ENCODE data around the gene SMOC2. TPM values are rescaled to one million over a fixed set of nuclear protein-coding genes. Genes with fewer than 3 reads are reported as not detected.
A peak's percentile ranks its signal among the peaks of the same experiment; 100 is the strongest.
"Not testable (repeated sequence)": the region's sequence is repeated elsewhere in the genome, so short reads cannot be mapped to it uniquely, and the experiment has no call there.

The SMOC2 gene
- total RNA-seq, 2 experiments from 2014 or later = not detected

DNA sequence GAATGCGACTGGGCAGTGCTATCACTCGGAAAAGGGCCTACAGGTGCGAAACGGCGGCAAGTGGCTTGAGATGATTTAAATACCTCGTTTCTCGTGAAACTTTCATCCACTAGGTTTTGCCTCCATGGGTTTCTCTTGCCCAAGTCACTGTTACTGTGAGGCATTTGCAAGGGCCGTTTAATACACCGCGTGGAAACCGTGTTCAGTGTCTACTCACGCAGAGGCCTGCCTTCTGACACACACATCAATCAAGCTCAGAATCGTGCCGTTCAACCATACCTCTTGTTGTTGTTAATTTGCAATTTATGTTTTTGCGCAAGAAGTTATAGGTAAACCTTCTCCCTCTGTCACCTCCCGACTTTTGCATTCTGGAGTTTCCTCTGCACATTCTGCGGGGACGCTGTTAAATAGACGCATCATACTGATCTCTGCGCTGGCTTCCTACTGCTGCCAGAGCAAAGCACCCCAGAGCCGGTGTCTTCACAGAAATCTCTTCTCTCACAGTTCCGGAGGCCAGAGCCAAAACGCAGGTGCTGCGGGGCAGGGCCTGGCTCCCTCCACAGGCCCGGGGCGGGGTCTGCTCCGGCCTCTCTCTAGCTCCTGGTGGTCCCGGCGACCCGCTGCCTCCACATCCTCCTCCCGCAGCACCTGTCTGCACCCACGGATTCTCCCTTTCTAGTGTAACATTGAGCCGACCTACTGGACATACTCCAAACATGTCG, 251.4 kb downstream of the SMOC2 start:
- Mint-ChIP-seq H3K27ac (no peak overlapping the region), H3K4me1 (no peaks in the 10 kb centered on the region), H3K27me3 (no peaks in the 10 kb centered on the region), H3K4me3 (no peak overlapping the region), H3K36me3 (no peaks in the 10 kb centered on the region), H3K9me3 (ENCODE audit: low read depth) (peaks cover 3% of the 10 kb centered on the region)
- peak; percentile 14 for DNase-seq
- ATAC-seq = no peak
- CTCF ChIA-PET = no interaction called here

GRCh38 chr6:168692915-168693257, 251.9 kb downstream of the SMOC2 start:
- H3K4me1 Mint-ChIP-seq; H3K27me3 Mint-ChIP-seq; H3K4me3 Mint-ChIP-seq; H3K9me3 Mint-ChIP-seq (ENCODE audit: low read depth); H3K27ac Mint-ChIP-seq; ATAC-seq; CTCF ChIA-PET; H3K36me3 Mint-ChIP-seq; DNase-seq: not testable (repeated sequence)

- H3K4me1 Mint-ChIP-seq; ATAC-seq; H3K9me3 Mint-ChIP-seq (ENCODE audit: low read depth); H3K4me3 Mint-ChIP-seq; H3K27me3 Mint-ChIP-seq; CTCF ChIA-PET; H3K36me3 Mint-ChIP-seq; DNase-seq; H3K27ac Mint-ChIP-seq: not testable (repeated sequence)
Observed at GRCh38 chr6:168694797-168695196, 253.8 kb downstream of the SMOC2 start.

GRCh38 chr6:168695701-168696100, 254.7 kb downstream of the SMOC2 start:
- Mint-ChIP-seq H3K27me3 (no peaks in the 10 kb centered on the region), H3K4me1 (no peaks in the 10 kb centered on the region), H3K9me3 (ENCODE audit: low read depth) (peaks cover 3% of the 10 kb centered on the region), H3K4me3 (no peak overlapping the region), H3K36me3 (no peaks in the 10 kb centered on the region), H3K27ac (no peak overlapping the region)
- no peak for ATAC-seq
- CTCF ChIA-PET = no interaction called here
- no peak for DNase-seq

DNA sequence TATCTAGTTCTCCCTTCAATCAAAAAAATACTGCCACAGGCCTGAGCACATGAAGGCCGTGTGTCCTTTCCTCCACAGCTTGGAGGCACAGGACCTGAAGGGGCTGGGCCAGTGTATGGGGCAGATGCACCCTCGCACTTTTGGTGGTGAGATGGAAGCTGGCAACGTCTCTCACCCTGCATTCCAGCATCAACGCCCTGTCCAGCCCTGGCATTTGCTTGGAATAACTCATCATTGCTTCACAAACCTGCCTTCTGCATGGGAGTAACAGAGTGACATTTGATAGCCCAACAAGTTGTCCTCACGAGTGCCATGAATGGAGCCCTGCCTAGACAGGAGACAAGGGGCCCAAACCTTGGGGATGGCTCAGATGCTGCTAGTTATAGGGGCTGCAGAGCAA, 257.9 kb downstream of the SMOC2 start:
- Mint-ChIP-seq H3K4me3 (no peak overlapping the region), H3K36me3 (no peaks in the 10 kb centered on the region), H3K27ac (no peak overlapping the region), H3K4me1 (no peaks in the 10 kb centered on the region), H3K9me3 (ENCODE audit: low read depth) (peaks cover 3% of the 10 kb centered on the region), H3K27me3 (no peaks in the 10 kb centered on the region)
- ATAC-seq = no peak
- peak; percentile 33 for DNase-seq
- CTCF ChIA-PET = no interaction called here

DNA sequence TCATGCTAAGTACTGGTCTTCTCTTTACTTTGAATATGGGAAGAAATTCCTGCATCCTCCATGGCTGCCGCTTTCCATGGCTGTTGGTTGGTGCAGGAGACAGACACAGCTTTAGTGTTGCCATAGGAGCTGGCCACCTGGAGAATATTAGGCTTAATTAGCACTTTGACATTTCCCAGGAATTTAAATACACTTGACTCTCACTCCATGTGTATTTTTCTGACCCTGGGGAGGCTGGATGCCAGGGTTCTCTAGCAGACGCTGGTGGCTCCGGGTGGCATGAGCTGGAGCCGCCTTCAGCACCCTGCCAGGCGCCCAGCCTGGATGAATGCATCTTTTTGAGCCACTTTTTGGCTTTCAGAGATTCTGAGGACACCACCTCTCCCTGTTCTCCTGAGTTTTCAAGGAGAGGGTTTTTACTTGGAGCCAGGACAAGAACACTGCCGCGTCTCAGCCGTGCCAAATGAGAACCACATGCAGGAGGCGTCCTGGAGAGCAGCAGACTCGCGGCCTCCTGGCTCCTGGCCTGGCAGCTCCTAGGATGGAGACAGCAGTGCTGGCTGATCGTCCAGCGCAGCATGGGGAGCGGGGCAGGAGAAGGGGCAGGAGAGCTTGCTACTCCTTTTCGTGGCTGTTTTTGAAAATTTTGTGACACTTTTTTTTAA, 258.8 kb downstream of the SMOC2 start:
- Mint-ChIP-seq H3K4me1 (no peaks in the 10 kb centered on the region), H3K9me3 (ENCODE audit: low read depth) (peaks cover 5% of the 10 kb centered on the region), H3K27ac (no peak overlapping the region), H3K4me3 (no peak overlapping the region), H3K27me3 (no peaks in the 10 kb centered on the region), H3K36me3 (no peaks in the 10 kb centered on the region)
- ATAC-seq (no peak), DNase-seq (peak; percentile 25)
- CTCF ChIA-PET = no interaction called here

- Mint-ChIP-seq H3K27ac (no peak overlapping the region), H3K9me3 (ENCODE audit: low read depth) (peaks cover 5% of the 10 kb centered on the region), H3K27me3 (no peaks in the 10 kb centered on the region), H3K4me1 (no peaks in the 10 kb centered on the region), H3K4me3 (no peak overlapping the region), H3K36me3 (no peaks in the 10 kb centered on the region)
- CTCF ChIA-PET = no interaction called here
- DNase-seq = no peak
- no peak for ATAC-seq
Observed at GRCh38 chr6:168700880-168701279, 259.9 kb downstream of the SMOC2 start.

- peaks cover 2% of the 10 kb centered on the region for H3K9me3 Mint-ChIP-seq (ENCODE audit: low read depth)
- CTCF ChIA-PET = no interaction called here
- H3K27me3 Mint-ChIP-seq = no peaks in the 10 kb centered on the region
- H3K27ac Mint-ChIP-seq = no peak overlapping the region
- DNase-seq (no peak), ATAC-seq (no peak)
- no peaks in the 10 kb centered on the region for H3K36me3 Mint-ChIP-seq
- no peaks in the 10 kb centered on the region for H3K4me1 Mint-ChIP-seq
- H3K4me3 Mint-ChIP-seq = no peak overlapping the region
Observed at GRCh38 chr6:168703990-168704389, 263.0 kb downstream of the SMOC2 start.

- no peak for DNase-seq
- Mint-ChIP-seq H3K27ac (no peak overlapping the region), H3K9me3 (ENCODE audit: low read depth) (peaks cover 2% of the 10 kb centered on the region), H3K27me3 (no peaks in the 10 kb centered on the region), H3K4me1 (no peaks in the 10 kb centered on the region), H3K36me3 (no peaks in the 10 kb centered on the region), H3K4me3 (no peak overlapping the region)
- CTCF ChIA-PET = no interaction called here
- ATAC-seq = no peak
Observed at GRCh38 chr6:168704678-168705077, 263.7 kb downstream of the SMOC2 start.

DNA sequence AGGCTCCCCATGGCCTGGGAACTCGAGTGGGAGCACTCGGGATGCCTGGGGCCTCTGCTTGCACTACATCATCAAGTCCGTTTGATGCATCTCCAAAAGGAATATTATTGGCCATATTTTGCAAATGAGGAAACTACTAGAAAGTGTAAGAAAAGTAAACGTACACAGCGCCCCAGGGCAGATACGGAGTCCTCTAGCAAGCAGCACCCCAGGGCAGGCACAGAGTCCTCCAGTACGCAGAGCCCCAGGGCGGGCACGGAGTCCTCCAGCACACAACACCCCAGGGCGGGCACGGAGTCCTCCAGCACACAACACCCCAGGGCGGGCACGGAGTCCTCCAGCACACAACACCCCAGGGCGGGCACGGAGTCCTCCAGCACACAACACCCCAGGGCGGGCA, 264.3 kb downstream of the SMOC2 start:
- H3K36me3 Mint-ChIP-seq; H3K9me3 Mint-ChIP-seq (ENCODE audit: low read depth); H3K4me3 Mint-ChIP-seq; H3K27me3 Mint-ChIP-seq; DNase-seq; ATAC-seq; H3K27ac Mint-ChIP-seq; H3K4me1 Mint-ChIP-seq; CTCF ChIA-PET: not testable (repeated sequence)

DNA sequence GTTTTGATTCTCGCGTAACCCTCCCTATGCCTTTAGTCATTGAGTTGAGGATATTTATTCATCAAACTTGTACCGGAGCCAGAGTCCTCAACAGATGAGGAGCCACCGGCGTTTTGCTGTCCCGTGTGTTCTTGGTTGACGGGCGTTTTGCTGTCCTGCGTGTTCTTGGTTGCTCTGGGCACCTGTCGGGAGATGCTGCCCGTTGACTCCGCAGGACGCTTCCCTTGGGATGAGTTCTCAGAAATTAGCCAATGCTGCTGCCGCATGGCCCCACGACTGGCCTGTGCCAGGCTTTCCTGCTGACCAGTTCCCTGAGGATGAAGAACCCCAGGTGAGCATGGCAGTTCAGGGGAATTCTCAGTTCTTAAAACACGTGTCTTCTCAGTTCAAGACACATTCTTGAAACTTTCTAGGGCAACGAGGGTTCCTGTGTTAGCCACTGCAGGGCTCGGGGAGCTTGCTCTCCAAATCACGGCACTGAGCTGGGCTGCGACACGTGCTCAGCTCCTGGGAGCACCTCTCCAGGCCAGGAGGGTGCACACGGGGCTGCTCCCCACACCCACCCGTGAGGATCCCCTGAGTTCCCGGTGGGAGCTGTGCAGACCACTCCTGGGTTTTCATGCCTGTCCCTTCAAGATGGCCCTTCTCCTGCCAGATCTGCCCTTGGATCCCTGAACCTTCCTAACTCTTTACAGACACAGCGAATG, 265.6 kb downstream of the SMOC2 start:
- no peak overlapping the region for H3K27ac Mint-ChIP-seq
- H3K36me3 Mint-ChIP-seq = no peaks in the 10 kb centered on the region
- peaks cover 2% of the 10 kb centered on the region for H3K9me3 Mint-ChIP-seq (ENCODE audit: low read depth)
- H3K4me3 Mint-ChIP-seq = no peak overlapping the region
- CTCF ChIA-PET = no interaction called here
- DNase-seq (no peak), ATAC-seq (no peak)
- no peaks in the 10 kb centered on the region for H3K27me3 Mint-ChIP-seq
- no peaks in the 10 kb centered on the region for H3K4me1 Mint-ChIP-seq

DNA sequence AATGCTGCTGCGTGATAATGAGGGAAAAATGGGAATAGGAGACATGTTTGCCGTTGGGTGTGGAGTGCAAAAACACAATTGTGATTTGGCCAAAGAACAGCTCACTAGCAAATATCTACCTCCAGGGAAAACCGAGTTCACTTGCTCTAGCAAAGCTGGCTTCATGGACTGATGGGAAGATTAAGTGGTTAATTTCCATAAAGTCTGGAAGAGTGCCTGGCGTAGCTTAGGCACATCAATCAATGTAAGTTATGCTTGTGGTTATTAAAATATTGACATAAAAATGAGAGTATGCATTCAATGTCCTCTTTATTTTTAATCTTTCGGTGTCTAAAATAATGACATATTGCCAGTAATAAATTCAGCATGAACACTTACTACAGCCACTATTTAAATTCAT, 267.5 kb downstream of the SMOC2 start:
- CTCF ChIA-PET = no interaction called here
- no peaks in the 10 kb centered on the region for H3K4me1 Mint-ChIP-seq
- ATAC-seq = no peak
- H3K4me3 Mint-ChIP-seq = no peak overlapping the region
- no peaks in the 10 kb centered on the region for H3K27me3 Mint-ChIP-seq
- peaks cover 2% of the 10 kb centered on the region for H3K9me3 Mint-ChIP-seq (ENCODE audit: low read depth)
- H3K27ac Mint-ChIP-seq = no peak overlapping the region
- H3K36me3 Mint-ChIP-seq = no peaks in the 10 kb centered on the region
- DNase-seq = no peak

DNA sequence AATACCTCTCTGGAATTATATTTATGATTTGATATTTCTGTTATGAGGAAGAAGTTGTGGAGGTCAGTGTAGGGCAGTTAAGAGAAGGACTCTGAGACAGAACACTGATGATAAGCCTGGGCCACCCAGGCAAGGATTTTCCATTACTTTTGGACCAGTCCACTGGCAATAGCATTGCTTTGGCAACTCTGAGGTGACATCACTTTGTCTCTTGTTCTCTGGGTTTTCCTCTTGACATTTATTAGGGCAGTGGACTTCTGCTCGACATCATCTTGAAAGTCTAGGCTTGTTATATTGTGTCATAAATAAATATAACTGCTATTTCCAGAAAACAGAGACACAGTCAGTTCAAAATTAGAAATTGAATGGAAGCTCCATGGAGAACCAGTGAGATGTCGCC, 268.0 kb downstream of the SMOC2 start:
- DNase-seq (no peak), ATAC-seq (no peak)
- H3K36me3 Mint-ChIP-seq = no peaks in the 10 kb centered on the region
- peaks cover 2% of the 10 kb centered on the region for H3K9me3 Mint-ChIP-seq (ENCODE audit: low read depth)
- no peak overlapping the region for H3K4me3 Mint-ChIP-seq
- H3K4me1 Mint-ChIP-seq = no peaks in the 10 kb centered on the region
- no peak overlapping the region for H3K27ac Mint-ChIP-seq
- H3K27me3 Mint-ChIP-seq = no peaks in the 10 kb centered on the region
- CTCF ChIA-PET = no interaction called here

- Mint-ChIP-seq H3K27ac (no peak overlapping the region), H3K9me3 (ENCODE audit: low read depth) (peaks cover 2% of the 10 kb centered on the region), H3K36me3 (no peaks in the 10 kb centered on the region), H3K4me3 (no peak overlapping the region), H3K27me3 (no peaks in the 10 kb centered on the region), H3K4me1 (no peaks in the 10 kb centered on the region)
- ATAC-seq = no peak
- DNase-seq = no peak
- CTCF ChIA-PET = no interaction called here
Observed at GRCh38 chr6:168709390-168709789, 268.4 kb downstream of the SMOC2 start.

Data from activated CD8-positive, alpha-beta memory T cell treated with anti-CD3 and anti-CD28 coated beads, Interleukin-2, amount 10 ng/mL, durations not matched to agents 7 days and 5 days (primary cell).